Activated CD4-positive, CD25-positive, alpha-beta regulatory T cell treated with anti-CD3 and anti-CD28 coated beads, Interleukin-2, amount 50 U/mL, for 72 hours (primary cell): ENCODE data around the gene PRTG.
"Not testable (repeated sequence)": the region's sequence is repeated elsewhere in the genome, so short reads cannot be mapped to it uniquely, and the experiment has no call there.

Source experiments
- DNase-seq: peaks from one replicate; pipeline ENCODE4 v3.0.0; 2021

The PRTG gene

DNA sequence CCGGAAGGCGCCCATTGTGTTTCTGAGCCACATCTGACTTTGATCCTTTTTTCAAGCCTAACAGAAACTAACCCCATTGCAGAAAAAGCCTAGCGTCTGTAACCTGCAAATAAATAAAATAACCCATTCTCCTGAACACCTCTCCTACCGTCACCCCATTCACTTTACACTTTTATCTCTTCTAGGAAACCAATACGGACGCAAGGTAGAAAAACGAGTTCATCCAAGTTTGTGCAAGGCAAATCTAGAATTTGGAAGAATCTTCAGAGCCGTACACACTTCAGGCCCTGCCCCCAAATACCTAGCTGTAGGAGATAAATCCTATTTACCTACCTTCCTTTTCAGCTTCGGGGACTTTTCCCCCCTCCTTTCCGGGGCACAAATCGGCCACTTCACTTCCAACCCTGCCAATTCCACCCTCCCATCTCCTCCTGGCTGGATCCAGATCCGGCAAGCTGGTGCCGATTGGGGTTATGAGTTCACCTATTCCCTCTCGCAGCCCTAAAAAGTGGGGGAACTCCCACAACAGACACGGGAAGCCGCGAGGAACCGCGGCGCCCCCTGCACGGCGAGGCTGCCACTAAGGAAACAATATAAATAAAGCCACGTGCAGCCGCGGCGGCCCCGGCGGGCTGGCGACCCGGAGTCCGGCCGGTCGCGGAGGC is 987 bp downstream of the PRTG start:
- DNase-seq: no peak

DNA sequence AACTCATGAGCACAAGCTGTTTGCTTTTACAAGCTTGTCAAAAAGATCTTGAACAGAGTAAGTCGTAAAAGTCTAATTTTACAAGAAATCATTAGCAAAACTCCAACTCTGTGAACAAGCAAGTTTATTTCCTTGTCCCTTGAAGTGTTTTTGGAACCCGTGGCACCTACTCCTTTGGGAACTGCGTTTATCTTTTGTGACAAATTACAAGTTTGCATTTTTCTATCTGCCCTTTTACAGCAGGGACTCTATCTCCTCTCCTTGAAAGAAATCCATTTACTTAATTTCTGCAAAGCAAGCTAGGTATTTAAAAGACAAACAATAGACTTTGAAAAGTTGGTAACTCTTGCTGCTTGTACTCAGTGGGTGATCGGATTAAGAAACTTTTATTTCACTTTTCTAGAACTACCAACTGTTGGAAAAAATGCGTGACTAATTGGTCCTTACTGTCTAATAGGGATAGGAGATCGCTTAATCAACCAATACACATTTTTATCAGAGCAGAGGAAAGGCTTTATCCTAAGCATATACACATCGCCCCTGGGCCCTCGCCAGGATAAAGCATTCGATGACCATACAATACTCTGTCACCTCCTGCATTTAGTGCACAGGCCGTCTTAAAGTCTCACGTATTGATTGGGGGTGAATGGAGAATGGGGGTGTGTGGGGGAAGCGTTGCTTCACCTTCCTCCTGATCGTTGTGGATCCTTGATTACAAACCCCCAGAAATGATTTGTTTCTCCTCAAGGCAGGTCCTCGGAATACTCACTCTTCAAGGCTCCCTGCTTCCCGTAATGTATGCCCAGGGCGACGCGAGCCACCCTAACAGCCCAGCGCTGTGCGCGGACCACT is 1.7 kb downstream of the PRTG start:
- no peak for DNase-seq

DNA sequence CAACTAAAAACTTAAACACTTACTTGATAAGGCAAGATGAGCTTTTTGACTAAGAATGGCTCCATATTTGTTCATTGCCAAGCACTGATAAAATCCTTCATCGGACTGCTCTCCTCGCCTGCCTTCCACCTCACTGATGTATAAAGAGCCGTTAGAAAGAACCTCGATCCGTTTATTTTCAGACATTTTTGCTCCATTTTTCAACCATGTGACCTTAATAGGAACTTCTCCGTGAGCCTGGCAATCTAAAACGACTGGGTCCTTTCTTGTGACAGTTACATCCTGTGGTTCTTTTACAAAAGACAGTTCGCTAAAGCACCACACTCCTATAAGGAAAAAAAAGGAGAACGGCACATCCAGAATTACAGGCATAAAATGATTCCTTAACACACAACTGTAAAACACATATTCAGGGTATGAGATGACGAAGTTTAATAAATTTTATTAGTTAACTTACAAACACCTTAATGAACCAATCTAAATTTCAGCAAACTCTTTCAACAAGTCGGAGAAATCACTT is 2.5 kb downstream of the PRTG start:
- DNase-seq: no peak

DNA sequence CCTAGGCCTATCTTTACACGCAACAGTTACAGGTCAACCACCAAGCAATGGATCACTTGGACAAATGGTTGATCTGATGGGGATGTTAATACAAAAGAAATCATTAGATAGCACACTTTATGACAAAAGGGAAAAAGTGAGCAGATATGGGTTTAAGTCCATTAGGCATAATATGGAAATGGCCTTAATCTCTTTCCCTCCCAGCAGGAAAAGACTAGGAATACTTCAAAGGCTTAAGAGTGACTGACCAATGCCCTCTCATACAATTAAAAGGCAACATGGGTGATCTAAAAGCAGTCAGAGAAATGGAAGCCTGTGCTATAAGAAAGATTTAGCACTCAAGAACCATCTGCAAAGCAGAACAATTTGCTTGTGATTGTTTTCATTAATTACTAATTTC is 3.3 kb downstream of the PRTG start:
- no peak for DNase-seq

DNA sequence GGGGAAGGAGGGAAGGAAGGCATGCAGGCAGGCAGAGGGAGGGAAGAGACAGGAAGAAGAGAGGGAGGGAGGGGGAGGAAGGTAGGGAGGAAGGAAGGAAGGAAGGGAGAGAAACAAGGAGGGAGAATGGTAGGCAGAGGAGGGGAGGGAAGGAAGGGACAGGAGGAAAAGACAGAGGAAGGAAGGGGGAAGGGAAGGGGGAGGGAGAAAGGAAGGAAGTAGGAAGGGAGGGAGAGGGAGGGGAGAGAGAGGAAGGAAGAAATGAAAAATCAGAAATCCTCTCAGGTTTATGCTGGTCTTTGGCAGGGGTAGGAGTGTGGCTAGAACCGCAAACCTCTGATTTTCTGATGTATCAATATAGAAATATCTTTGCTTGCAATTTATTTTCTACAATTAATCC is 4.2 kb downstream of the PRTG start:
- no peak for DNase-seq

DNA sequence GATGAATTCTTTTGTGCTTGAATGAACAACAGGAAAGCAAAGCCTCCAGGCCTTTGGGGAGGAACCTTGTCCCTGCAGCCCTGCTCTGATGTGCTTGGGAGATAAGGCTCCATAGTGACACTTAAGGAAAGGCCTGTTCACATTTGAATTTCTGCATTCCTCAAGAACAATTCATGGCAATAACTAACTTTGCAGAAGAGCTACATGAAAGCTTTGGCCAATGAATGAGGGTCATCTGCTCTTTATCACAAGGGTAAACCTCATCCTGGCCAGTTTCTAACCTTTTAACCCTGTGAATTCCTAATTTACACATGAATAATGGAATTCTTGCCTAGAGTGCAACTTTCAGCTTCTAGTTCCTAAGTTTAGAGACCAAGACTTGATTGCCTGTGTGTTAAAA is 5.6 kb downstream of the PRTG start:
- no peak for DNase-seq

DNA sequence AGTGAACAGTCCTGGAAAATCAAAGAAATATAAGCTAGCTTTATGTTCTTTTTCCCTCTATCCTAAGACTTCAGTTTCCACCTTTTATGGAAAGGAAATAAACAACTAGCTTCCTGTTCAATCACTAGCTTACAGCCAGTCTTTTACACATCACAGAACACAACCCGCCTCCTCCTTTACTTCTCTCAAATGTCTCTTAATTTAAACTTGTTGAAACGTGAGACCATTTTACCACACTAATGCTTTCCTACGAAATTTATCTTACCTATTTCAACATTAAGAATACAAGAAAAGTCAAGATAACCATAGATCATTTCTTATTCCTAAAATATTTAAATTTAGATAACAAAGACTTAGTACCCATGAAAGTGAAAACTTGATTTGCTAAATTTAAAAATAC is 6.2 kb downstream of the PRTG start:
- DNase-seq: no peak

DNA sequence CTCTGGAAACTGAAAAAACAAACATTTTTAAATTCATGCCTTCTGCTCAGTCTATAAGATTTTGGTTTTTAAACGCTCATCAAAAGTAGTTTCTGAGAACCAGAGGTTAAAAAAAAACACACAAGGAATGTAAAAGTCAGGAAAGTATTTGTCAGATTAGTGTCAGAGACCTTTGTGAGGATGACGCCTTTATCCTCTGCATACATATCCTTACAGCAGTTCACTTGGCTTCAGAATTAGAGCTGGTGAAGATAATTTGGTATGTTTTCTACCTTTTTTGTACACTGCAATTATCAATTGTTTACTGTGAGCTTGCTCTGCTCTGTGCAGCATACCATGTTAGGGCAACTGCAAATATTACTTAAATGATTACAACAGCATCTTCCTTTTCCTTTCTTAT is 8.3 kb downstream of the PRTG start:
- no peak for DNase-seq

DNA sequence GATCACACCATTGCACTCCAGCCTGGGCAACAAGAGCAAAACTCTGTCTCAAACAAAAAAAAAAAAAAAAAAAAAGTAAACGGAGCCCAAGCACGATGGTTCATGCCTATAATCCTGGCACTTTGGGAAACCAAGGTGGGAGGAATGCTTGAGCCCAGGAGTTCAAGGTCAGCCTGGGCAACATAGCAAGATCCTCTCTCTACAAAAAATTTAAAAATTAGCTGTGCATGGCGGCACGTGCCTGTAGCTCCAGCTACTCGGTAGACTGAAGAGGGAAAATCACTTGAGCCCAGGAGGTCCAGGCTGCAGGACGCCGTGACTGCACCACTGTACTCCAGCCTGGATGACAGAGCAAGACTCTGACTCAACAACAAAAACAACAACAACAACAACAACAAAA is 9.5 kb downstream of the PRTG start:
- not testable (repeated sequence) for DNase-seq

DNA sequence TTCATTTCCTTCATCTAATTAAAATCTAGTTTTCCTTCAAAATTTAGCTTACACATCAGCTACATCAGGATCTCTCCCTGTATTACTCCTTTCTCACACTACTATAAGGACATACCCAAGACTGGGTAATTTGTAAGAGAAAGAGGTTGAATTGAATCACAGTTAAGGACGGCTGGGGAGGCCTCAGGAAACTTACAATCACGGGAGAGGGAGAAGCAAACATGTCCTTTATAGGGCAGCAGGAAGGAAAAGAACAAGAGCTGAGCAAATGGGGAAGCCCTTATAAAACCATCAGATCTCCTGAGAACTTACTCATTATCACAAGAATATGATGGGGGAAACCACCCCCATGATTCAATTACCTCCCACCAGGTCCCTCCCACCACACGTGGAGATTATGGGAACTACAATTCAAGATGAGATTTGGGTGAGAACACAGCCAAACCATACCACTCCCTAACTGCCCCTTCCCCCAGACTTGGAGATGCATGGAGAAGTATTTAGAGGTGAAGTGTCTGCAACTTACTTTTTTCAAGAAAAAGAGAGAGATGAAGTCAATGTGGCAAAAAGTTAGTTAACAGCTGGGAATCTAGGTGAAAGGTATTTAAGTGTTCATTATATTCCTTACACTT is 21.3 kb downstream of the PRTG start:
- no peak for DNase-seq

DNA sequence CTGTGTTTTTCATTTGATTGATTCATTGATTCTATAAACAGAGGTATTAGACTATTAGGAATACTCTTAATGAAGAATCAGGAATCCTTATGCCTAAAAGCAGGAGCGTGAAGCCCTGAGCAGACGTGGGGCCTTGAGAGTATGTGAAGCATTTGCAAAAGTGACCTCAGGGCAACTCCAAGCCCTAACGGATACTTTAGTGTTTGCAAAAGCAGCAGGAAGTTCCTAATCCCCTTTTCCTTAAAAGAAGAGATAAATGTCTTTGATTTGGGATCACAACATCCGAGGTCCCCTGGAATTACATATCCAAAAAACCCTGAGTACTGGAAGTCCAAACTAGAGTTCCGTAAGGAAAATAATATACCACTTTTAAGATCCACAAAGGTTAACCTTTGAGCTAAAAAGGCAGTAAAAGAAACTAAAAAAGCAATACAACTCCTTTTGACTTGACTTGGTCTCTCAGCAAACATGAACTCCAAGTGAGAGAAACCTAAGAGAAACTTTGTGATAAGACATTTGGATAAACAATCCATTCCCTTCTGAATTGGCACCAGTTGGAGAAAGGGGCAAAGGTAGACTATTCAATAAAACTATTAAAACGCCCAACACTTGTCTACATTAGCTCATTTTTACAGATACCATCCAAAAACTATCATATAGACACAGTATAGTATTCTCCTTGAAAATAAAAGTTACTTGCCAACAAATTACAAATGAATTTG is 27.4 kb downstream of the PRTG start:
- no peak for DNase-seq

DNA sequence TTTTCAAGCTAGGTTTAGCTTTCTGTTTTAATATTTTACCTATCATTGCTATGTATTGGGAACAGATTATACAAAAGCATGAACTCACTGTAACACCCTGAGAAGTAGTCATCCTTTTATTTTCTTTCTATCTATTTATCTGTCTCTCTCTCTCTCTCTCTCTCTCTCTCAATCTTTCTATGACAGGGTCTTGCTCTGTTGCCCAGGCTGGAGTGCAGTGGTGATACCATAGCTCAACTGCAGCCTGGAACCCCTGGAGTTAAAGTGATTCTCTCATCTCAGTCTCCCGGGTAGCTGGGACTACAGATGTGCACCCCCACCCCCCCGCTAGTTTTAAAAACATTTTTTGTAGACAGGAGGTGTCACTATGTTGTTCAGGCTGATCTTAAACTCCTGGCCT is 28.9 kb downstream of the PRTG start:
- DNase-seq: no peak

DNA sequence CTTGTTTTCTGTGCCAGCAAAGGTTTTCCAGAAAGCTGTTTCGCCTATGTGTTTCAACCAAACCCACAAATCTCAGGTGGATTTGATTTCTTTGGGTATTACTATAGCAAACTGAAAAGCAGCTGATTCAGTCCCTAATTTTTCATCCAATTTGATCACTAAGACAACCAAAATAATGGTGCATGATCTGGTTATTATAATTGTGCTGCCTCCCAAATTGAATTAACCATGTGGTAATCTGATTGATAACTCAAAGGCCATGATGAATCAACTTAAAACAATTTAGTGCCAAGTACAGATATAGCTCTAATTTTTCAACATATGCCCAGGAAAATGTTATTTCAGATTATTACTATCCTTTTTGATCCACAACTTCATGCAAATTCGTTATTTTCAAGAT is 30.6 kb downstream of the PRTG start:
- no peak for DNase-seq

DNA sequence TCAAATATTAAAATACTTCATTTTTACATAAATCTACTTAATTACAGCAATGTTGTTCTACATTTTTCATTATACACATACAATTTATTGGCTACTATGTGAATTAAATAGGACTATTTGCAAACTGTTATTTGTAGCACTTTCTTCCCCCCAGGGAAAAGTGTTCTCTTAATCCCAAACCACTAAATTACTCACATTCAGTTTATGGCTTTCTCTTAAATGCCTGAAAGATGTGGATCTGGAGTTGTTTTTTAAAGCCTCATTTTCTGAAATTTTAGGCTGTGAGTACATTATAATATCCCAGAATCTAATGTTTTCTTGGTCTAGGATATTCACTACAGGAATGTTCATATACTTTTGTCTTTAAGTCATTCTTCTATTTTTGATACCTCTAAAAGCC is 32.7 kb downstream of the PRTG start:
- DNase-seq: no peak

DNA sequence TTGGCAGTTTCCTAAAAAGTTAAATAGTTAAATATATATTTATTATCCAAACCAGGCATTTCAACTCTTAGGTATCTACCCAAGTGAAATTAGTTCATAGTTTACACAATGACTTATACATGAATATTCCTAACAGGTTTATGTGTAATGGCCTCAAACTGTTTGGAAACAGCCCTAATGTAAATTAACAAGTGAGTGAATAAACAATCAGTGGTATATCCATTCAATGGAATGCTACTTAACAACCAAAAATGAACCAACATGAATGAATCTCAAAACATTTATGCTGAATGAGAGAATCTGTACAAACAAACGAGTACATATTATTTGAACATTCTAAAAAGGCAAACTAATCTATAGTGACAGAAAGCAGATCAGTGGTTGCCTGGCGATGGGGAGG is 33.5 kb downstream of the PRTG start:
- no peak for DNase-seq

DNA sequence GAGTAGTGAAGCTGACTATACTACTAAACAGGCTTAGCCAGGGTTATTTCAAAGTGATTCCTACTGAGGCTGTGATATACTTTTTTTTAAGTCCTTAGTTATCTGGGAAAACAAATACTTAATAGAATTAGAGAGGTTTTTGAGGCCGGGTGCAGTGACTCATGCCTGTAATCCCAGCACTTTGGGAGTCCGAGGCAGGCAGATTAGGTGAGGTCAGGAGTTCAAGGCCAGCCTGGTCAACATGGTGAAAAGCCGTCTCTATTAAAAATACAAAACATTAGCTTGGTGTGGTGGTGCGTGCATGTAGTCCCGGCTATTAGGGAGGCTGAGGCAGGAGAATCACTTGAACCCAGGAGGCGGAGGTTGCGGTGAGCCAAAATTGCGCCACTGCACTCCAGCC is 34.2 kb downstream of the PRTG start:
- no peak for DNase-seq

DNA sequence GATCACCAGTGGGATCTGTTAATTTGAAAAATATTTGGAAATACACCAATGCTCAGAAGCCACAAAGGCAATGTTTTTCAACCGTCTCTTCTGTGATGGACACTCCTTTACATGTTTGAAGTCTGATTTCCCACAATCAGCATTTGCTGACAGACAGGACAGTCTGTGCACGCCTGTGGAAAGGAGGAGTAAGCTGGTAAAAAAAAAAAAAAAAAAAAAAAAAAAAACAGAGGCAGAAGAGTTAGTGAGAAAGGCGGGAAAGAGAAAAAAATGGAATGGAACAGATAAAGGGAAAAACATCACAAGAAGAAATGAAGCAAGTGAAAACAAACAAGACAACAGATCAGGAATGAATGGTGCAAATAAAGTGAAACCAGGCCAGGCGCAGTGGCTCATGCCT is 35.0 kb downstream of the PRTG start:
- DNase-seq: no peak

DNA sequence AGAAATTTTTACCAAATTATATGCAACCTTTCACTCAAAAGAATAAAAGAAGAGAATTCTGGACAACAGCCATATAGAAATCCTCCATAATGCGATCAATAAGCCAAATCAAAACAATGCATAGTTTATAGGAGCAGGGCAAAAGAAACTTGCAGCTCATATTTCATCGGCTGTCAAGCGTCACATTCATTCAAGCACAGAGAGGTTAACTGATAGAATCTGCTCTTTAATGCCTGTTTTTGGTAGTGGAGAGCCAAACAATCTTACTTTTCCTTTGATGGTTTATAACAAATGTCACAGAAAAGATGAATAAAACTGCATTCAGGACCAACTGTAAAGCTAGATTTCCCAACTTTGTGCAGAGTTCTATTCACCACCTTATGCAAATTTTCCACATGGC is 35.4 kb downstream of the PRTG start:
- no peak for DNase-seq

DNA sequence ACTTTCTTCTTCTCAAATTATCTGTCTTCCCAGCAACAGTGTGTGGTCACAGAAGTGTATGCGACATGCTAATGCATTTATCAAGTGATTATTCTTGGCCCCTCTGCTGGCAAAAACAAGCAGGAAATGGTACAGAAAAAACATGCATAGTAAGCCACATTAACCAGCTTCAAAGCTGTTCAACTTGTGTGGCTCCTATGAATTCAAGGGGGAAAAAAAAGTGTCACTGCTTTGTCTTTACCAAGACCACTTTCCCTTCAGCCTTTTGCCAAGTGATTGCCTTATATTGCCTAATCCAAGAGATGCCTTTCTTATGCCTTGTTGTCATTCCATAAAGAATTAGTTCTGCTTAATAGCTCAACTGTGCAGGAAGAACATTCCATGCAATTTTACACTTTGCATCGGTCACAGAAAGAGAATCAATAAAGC is 39.1 kb downstream of the PRTG start:
- no peak for DNase-seq

DNA sequence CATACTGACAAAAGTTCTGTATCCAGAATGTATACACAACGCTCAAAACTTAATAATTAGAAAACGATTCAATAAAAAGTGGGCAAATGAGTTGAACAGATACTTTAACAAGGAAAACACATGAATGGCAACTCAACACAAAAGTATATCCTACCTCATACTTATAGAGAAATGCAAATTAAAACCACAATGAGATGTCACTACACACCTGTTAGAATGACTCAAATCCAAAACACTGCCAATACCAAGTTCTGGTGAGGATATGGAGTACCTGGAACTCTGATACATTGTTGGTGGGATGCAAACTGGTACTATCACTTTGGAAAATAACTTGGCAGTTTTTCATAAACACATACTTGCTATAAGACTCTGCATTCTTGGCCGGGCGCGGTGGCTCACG is 42.1 kb downstream of the PRTG start:
- DNase-seq: no peak

DNA sequence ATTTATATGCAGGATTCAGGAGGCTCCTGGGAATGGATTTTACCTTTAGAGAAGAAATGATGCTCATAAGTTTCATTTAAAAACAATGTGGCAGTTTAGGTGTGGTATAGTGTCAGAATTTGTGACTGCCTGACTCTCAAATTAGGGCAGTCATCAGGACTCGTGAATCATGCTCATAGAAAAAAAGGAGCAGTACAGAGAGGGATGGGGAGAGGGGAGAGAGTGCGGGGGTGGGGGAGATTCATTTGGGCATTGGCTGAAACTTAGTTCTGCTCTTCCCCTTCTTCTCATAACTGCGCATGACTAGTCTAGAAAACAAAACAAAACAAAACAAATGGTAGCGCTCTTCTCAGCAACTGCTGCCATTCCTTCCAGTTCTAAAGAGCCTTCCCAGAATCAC is 44.3 kb downstream of the PRTG start:
- no peak for DNase-seq

DNA sequence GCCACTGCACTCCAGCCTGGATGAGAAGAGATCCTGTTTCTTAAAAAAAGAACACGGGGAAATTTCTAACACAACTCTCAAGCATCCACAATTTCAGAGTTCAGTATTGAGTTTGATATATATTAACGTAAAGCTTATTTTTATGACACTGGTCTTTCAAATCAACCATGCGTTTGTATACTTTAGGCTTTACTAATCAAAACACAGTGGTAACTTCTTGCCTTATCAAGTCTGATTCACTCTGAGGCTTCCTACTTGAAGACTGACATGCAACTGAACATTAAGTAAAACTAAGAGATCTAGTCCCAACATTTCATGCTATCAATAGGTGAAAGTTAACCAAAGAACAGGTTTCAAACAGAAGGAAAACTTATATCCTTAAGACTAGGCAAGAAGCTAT is 46.7 kb downstream of the PRTG start:
- DNase-seq: no peak

DNA sequence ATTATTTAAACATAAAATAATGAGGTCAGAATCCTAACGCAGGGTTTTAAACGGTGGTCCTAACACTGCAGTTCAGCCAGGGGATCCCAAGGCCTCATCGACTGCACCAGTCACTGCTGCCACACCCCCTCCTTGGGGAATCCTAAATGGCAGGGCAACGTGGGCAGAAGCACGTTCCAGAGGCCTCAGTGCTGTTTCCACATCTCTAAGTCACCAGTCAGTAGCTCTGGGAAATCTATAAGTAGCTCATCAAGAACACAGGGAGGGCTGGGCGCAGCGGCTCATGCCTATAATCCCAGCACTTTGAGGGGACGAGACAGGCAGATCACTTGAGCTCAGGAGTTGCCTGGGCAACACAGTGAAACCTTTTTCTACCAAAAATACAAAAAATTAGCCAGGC is 47.5 kb downstream of the PRTG start:
- no peak for DNase-seq
